ENCODE data around the gene VASH2. TPM values are rescaled to one million over a fixed set of nuclear protein-coding genes. Genes with fewer than 3 reads are reported as not detected.

The VASH2 gene
- total RNA-seq, 4 donors from 2014 or later = 0.67 to 9.0 (median 1.5) TPM

DNA sequence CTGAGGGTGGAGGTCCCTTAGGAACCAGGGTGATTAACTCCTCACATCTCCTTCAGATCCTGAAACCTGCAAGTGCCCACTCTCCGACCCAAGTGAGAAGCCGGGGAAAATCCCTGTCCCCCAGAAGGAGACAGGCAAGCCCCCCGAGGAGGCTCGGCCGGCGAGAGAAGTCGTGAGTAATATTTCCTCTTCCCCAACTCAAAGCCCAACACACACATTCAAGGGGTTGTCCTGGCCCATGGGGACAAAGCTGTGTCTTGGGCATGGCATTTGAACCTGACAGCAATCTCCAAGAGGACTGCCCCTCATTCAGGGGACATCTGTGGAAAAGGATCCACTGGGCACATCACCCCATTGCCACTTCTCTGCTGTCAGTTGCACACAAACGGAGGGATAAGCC lies 23.6 kb downstream of the VASH2 start:
- H3K4me1 ChIP-seq = no peaks in the 10 kb centered on the region
- 50% methylated on average over 1 of the region's 8 CpGs; no CpG with 5 or more reads in 1 of the 2 donors for WGBS, 2 donors (ENCODE audit: low coverage in 1 of 2)
- H3K27me3 ChIP-seq = no peaks in the 10 kb centered on the region
- H3K9me3 ChIP-seq = no peaks in the 10 kb centered on the region
- TF ChIP-seq POLR2A (IDR thresholded peaks at IDR 0.05) (no peak), POLR2AphosphoS5 (IDR thresholded peaks at IDR 0.05) (no peak), EP300 (IDR thresholded peaks at IDR 0.05) (no peak)
- TF ChIP-seq, protein P1, sequence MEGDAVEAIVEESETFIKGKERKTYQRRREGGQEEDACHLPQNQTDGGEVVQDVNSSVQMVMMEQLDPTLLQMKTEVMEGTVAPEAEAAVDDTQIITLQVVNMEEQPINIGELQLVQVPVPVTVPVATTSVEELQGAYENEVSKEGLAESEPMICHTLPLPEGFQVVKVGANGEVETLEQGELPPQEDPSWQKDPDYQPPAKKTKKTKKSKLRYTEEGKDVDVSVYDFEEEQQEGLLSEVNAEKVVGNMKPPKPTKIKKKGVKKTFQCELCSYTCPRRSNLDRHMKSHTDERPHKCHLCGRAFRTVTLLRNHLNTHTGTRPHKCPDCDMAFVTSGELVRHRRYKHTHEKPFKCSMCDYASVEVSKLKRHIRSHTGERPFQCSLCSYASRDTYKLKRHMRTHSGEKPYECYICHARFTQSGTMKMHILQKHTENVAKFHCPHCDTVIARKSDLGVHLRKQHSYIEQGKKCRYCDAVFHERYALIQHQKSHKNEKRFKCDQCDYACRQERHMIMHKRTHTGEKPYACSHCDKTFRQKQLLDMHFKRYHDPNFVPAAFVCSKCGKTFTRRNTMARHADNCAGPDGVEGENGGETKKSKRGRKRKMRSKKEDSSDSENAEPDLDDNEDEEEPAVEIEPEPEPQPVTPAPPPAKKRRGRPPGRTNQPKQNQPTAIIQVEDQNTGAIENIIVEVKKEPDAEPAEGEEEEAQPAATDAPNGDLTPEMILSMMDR (IDR thresholded peaks at IDR 0.05) = no peak
- no peak overlapping the region for H3K27ac ChIP-seq
- no peak overlapping the region for H3K4me3 ChIP-seq
- H3K36me3 ChIP-seq = no peaks in the 10 kb centered on the region
- ATAC-seq = no peak

DNA sequence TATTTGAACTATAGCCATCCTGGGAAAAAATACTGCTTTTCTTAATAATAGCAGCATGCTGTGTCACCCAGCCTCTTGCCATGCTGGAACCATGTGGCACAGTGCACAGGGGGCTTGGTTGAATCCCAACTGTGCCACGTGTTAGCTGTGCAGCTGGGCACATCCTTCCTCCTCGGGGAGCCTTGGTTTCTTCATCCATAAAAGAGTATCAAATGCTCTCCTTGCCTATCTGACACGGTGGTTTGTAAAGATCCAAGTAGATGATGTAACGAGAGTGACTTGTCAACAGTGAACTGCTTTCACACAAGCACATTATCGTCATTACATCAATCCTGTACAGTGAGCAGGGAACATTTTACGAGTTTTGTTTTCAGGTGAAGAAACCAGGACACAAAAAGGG lies 24.4 kb downstream of the VASH2 start:
- no peak overlapping the region for H3K4me3 ChIP-seq
- no peaks in the 10 kb centered on the region for H3K9me3 ChIP-seq
- H3K4me1 ChIP-seq = peaks cover 0 to 3% (median 0%) of the 10 kb centered on the region in 3 donors
- no peak overlapping the region for H3K27ac ChIP-seq
- 70 to 78% methylated on average over 2 to 6 of the region's 6 CpGs for WGBS, 2 donors (ENCODE audit: low coverage in 1 of 2)
- no peak for ATAC-seq
- TF ChIP-seq POLR2AphosphoS5 (IDR thresholded peaks at IDR 0.05) = no peak
- no peak for TF ChIP-seq POLR2A (IDR thresholded peaks at IDR 0.05)
- TF ChIP-seq, protein P1 (IDR thresholded peaks at IDR 0.05) = no peak
- TF ChIP-seq EP300 (IDR thresholded peaks at IDR 0.05) = no peak
- H3K27me3 ChIP-seq = no peaks in the 10 kb centered on the region
- H3K36me3 ChIP-seq = no peaks in the 10 kb centered on the region

DNA sequence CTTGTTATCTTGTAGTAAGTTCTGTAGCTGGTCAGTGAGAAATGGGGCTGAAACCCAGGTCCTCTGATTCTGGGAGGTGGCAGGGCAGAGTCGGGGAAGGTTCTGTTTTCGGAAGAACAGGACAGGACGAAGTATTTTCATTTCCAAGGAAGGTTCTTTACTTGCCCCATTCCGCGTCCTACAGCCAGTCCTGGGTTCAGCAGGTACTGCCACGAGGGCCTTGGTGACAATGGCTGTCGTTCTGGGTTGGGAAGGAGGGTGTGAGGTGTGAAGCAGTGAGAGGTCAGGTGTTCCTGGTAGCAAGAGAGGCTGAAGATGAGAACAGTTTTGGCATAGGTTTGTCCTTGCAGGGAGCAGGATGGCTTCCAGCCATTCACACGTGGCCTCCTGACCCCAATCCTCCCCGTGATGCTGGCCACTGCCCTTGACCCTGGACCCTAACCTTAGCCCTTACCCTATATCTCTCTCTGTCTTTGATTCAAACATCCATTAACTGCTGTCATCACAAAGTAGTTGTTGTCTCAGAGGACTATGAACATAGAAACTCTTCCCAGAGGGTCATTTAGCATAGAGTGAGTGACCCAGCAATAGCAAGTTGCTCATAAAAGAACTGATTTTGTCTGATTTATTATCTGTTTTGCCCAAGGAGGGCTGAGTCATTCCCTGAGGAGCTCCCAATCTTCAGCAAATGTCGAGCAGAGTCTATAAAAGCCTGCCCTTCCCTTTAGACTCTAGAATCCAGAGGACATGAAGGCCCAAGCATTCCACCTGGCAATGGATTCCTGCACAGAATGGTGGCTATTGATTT lies 25.0 kb downstream of the VASH2 start:
- H3K4me3 ChIP-seq = no peak overlapping the region
- no peak for TF ChIP-seq POLR2AphosphoS5 (IDR thresholded peaks at IDR 0.05)
- TF ChIP-seq EP300 (IDR thresholded peaks at IDR 0.05) = no peak
- TF ChIP-seq, protein P1 (IDR thresholded peaks at IDR 0.05) = no peak
- no peak for TF ChIP-seq POLR2A (IDR thresholded peaks at IDR 0.05)
- peaks cover 0 to 9% (median 4%) of the 10 kb centered on the region in 3 donors for H3K4me1 ChIP-seq
- no peaks in the 10 kb centered on the region for H3K9me3 ChIP-seq
- ATAC-seq = no peak
- no peaks in the 10 kb centered on the region for H3K36me3 ChIP-seq
- H3K27me3 ChIP-seq = no peaks in the 10 kb centered on the region
- 76 to 80% methylated on average over 4 to 10 of the region's 10 CpGs for WGBS, 2 donors (ENCODE audit: low coverage in 1 of 2)
- H3K27ac ChIP-seq = no peak overlapping the region

DNA sequence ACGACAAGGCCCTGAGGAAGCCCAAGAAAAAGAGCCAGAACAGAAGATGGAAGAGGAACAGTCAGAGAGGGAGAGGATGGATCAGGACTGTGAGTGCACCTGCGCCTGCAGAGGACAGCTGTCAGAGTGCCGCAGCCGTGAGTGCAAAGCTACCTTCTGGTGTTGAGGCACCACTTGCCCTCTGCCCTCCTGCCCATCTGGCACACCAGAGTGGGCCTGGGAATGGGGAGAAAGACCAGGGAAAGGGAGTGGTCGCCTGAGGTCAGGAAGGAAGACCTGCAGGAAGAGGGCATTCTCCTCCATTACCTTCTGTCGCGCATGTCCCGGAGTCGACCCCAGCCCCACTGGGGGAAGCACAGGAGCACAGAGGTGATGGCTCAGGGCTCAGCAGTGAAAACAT lies 26.2 kb downstream of the VASH2 start:
- Histone ChIP-seq H3K4me1 (peaks cover 0 to 22% (median 15%) of the 10 kb centered on the region in 3 donors), H3K36me3 (no peaks in the 10 kb centered on the region), H3K4me3 (no peak overlapping the region), H3K9me3 (no peaks in the 10 kb centered on the region), H3K27me3 (no peaks in the 10 kb centered on the region), H3K27ac (no peak overlapping the region)
- WGBS, 2 donors (ENCODE audit: low coverage in 1 of 2) = 93 to 94% methylated on average over 5 to 6 of the region's 9 CpGs
- no peak for ATAC-seq
- TF ChIP-seq POLR2AphosphoS5 (IDR thresholded peaks at IDR 0.05) = no peak
- TF ChIP-seq POLR2A (IDR thresholded peaks at IDR 0.05) = no peak
- TF ChIP-seq, protein P1 (IDR thresholded peaks at IDR 0.05) = no peak
- no peak for TF ChIP-seq EP300 (IDR thresholded peaks at IDR 0.05)
